H9 (cell line): ENCODE data around the gene SLX4IP. TPM values are rescaled to one million over a fixed set of nuclear protein-coding genes. Genes with fewer than 3 reads are reported as not detected.

Experiments used
- DNase-seq: peaks from one replicate; pipeline ENCODE4 v3.0.0-alpha.2; 2017
- H2AFZ ChIP-seq: one replicate; pipeline ENCODE4 v1.6.1; 2013; ENCODE audit warnings: mild to moderate bottlenecking, low read length, control low read depth, moderate library complexity
- H2AK5ac ChIP-seq: 2 replicates; pipeline ENCODE4 v1.6.1; 2013; ENCODE audit warnings: low read length, control low read depth, mixed read lengths; ENCODE audit not compliant: insufficient read length
- H2BK120ac ChIP-seq: one replicate; pipeline ENCODE4 v1.6.1; 2013; ENCODE audit warnings: low read depth, mild to moderate bottlenecking, low read length, control low read depth, inconsistent platforms; ENCODE audit not compliant: poor library complexity, severe bottlenecking
- H2BK12ac ChIP-seq: 2 replicates; pipeline ENCODE4 v1.6.1; 2013; ENCODE audit warnings: low read length, control low read depth, mixed read lengths, low read depth; ENCODE audit not compliant: insufficient read length
- H2BK15ac ChIP-seq: 2 replicates; pipeline ENCODE4 v1.6.1; 2013; ENCODE audit warnings: low read depth, low read length, control low read depth
- H2BK20ac ChIP-seq: one replicate; pipeline ENCODE4 v1.6.1; 2013; ENCODE audit warnings: low read depth, mild to moderate bottlenecking, low read length, control low read depth, inconsistent platforms; ENCODE audit not compliant: poor library complexity, severe bottlenecking
- H2BK5ac ChIP-seq: 2 replicates; pipeline ENCODE4 v1.6.1; 2013; ENCODE audit warnings: low read length, control low read depth, mixed read lengths; ENCODE audit not compliant: insufficient read length
- H3K14ac ChIP-seq: 2 replicates; pipeline ENCODE4 v1.6.1; 2013; ENCODE audit warnings: low read length, control low read depth; ENCODE audit not compliant: insufficient read depth
- H3K18ac ChIP-seq: 2 replicates; pipeline ENCODE4 v1.6.1; 2013; ENCODE audit warnings: low read depth, mild to moderate bottlenecking, mixed read lengths, low read length, control low read depth; ENCODE audit not compliant: insufficient read length
- H3K23ac ChIP-seq: 2 replicates; pipeline ENCODE4 v1.6.1; 2013; ENCODE audit warnings: low read length, control low read depth, mixed read lengths, low read depth; ENCODE audit not compliant: insufficient read length
- H3K23me2 ChIP-seq: 2 replicates; pipeline ENCODE4 v1.6.1; 2013; ENCODE audit warnings: low read depth, mild to moderate bottlenecking, mixed read lengths, low read length, control low read depth; ENCODE audit not compliant: insufficient read length, poor library complexity, severe bottlenecking
- H3K27ac ChIP-seq: 2 replicates; pipeline ENCODE4 v1.5.1; 2013; ENCODE audit warnings: low read length, control low read depth, mixed read lengths, low read depth; ENCODE audit not compliant: insufficient read length
- H3K27me3 ChIP-seq: 2 replicates; pipeline ENCODE4 v1.6.1; 2013; ENCODE audit warnings: low read length, control low read depth, inconsistent platforms; ENCODE audit not compliant: insufficient read depth
- H3K4ac ChIP-seq: 2 replicates; pipeline ENCODE4 v1.6.1; 2013; ENCODE audit warnings: low read depth, mild to moderate bottlenecking, control low read depth, inconsistent platforms, low read length, moderate library complexity
- H3K4me1 ChIP-seq: 2 replicates; pipeline ENCODE4 v1.6.1; 2013; ENCODE audit warnings: low read length, control low read depth, inconsistent platforms; ENCODE audit not compliant: insufficient read depth
- H3K4me2 ChIP-seq: 2 replicates; pipeline ENCODE4 v1.6.1; 2013; ENCODE audit warnings: low read length, control low read depth, mixed read lengths; ENCODE audit not compliant: insufficient read length, insufficient read depth
- H3K56ac ChIP-seq: 2 replicates; pipeline ENCODE4 v1.6.1; 2013; ENCODE audit warnings: low read depth, mild to moderate bottlenecking, mixed read lengths, low read length, control low read depth; ENCODE audit not compliant: insufficient read length
- H3K79me1 ChIP-seq: 2 replicates; pipeline ENCODE4 v1.6.1; 2013; ENCODE audit warnings: low read depth, mild to moderate bottlenecking, moderate library complexity, low read length, control low read depth, inconsistent platforms; ENCODE audit not compliant: insufficient read depth, poor library complexity, severe bottlenecking
- H3K79me2 ChIP-seq: 2 replicates; pipeline ENCODE4 v1.6.1; 2013; ENCODE audit warnings: low read length, control low read depth, inconsistent platforms; ENCODE audit not compliant: insufficient read depth
- H3K9ac ChIP-seq: 2 replicates; pipeline ENCODE4 v1.6.1; 2013; ENCODE audit warnings: low read length, control low read depth, mixed read lengths; ENCODE audit not compliant: insufficient read length; ENCODE audit errors: extremely low read depth
- H3K9me3 ChIP-seq: one replicate; pipeline ENCODE4 v1.6.1; 2013; ENCODE audit warnings: low read depth, low read length, inconsistent platforms; ENCODE audit not compliant: control insufficient read depth
- H3T11ph ChIP-seq: one replicate; pipeline ENCODE4 v1.6.1; 2013; ENCODE audit warnings: mild to moderate bottlenecking, low read length, control low read depth, inconsistent platforms
- H4K20me1 ChIP-seq: one replicate; pipeline ENCODE4 v1.6.1; 2013; ENCODE audit not compliant: control insufficient read depth, insufficient read length, insufficient read depth
- H4K5ac ChIP-seq: 2 replicates; pipeline ENCODE4 v1.6.1; 2013; ENCODE audit warnings: low read depth, mild to moderate bottlenecking, mixed read lengths, low read length, control low read depth; ENCODE audit not compliant: insufficient read length
- H4K8ac ChIP-seq: replicated peaks from 2 replicates; pipeline ENCODE4 v1.6.1; 2013; ENCODE audit warnings: low read length, control low read depth, mixed read lengths, low read depth; ENCODE audit not compliant: insufficient read length
- H4K91ac ChIP-seq: 2 replicates; pipeline ENCODE4 v1.6.1; 2013; ENCODE audit warnings: low read depth, mild to moderate bottlenecking, moderate library complexity, mixed read lengths, low read length, control low read depth; ENCODE audit not compliant: insufficient read length
- H3K27ac Mint-ChIP-seq, 3 experiments: 2 replicates in 2 of 3; 3 replicates in 1 of 3; pipeline ENCODE4 v1.8.0; 2020 to 2021; ENCODE audit warnings: mixed read lengths in 3 of 3, mild to moderate bottlenecking in 1 of 3, moderate library complexity in 1 of 3
- H3K27me3 Mint-ChIP-seq: 2 replicates; pipeline ENCODE4 v1.8.0; 2021; ENCODE audit warnings: low read depth, mild to moderate bottlenecking, moderate library complexity, mixed read lengths
- H3K36me3 Mint-ChIP-seq, 3 experiments: 2 replicates in 2 of 3; 3 replicates in 1 of 3; pipeline ENCODE4 v1.8.0; 2020 to 2021; ENCODE audit warnings: low read depth in 3 of 3, mixed read lengths in 3 of 3; ENCODE audit not compliant: insufficient read depth in 1 of 3
- H3K4me1 Mint-ChIP-seq, 2 experiments: 2 replicates each; pipeline ENCODE4 v1.8.0; 2020; ENCODE audit warnings: mixed read lengths in 2 of 2
- H3K4me3 Mint-ChIP-seq, 2 experiments: 2 replicates in 1 of 2; 3 replicates in 1 of 2; pipeline ENCODE4 v1.8.0; 2020 to 2021; ENCODE audit warnings: mild to moderate bottlenecking in 2 of 2, mixed read lengths in 2 of 2, moderate library complexity in 1 of 2
- H3K9me3 Mint-ChIP-seq, 2 experiments: 2 replicates in 1 of 2; 3 replicates in 1 of 2; pipeline ENCODE4 v1.8.0; 2020; ENCODE audit warnings: mild to moderate bottlenecking in 2 of 2, mixed read lengths in 2 of 2, moderate library complexity in 1 of 2
- WGBS: extraction: QIAGEN DNeasy Blood & Tissue Kit; methylation state at CpG from one replicate; pipeline ENCODE4 v1.1.7; 2013; ENCODE audit warnings: missing lambda C conversion rate, low lambda C conversion rate, mixed read lengths; ENCODE audit not compliant: insufficient read length; ENCODE audit errors: extremely low coverage; 5-methylcytosine and 5-hydroxymethylcytosine counted together
- total RNA-seq: library from RNA; stranded (reverse); gene quantifications from 2 replicates; pipeline ENCODE4 v1.2.1, GENCODE V29; 2021
- TF ChIP-seq, protein P1 (sequence below): fragments of 200-600 bp; sonication (generic); conservative IDR thresholded peaks from 3 replicates; pipeline ENCODE4 v1.8.0; 2021; ENCODE audit warnings: antibody characterized with exemption, mild to moderate bottlenecking

SLX4IP gene
- total RNA-seq, 1 experiment from 2014 or later: 7.9 TPM

- Histone ChIP-seq H2AK5ac (no peak overlapping the region), H3K18ac (no peak overlapping the region), H3K4me1 (no peaks in the 10 kb centered on the region), H4K20me1 (no peaks in the 10 kb centered on the region), H4K8ac (no peak overlapping the region), H3K27ac (no peak overlapping the region), H3K27me3 (no peaks in the 10 kb centered on the region), H3K23me2 (no peaks in the 10 kb centered on the region), H3K79me2 (no peaks in the 10 kb centered on the region), H3K14ac (no peak overlapping the region), H2AFZ (no peak overlapping the region), H3K9ac (no peak overlapping the region), H2BK15ac (no peak overlapping the region), H2BK5ac (no peak overlapping the region), H3K56ac (no peak overlapping the region), H4K91ac (no peak overlapping the region), H2BK12ac (no peak overlapping the region), H3K79me1 (no peaks in the 10 kb centered on the region), H3K4me2 (no peak overlapping the region), H3K23ac (no peak overlapping the region), H4K5ac (no peak overlapping the region), H3K9me3 (no peaks in the 10 kb centered on the region), H2BK120ac (no peak overlapping the region), H3T11ph (no peak overlapping the region), H3K4ac (no peak overlapping the region), H2BK20ac (no peak overlapping the region)
- H3K4me3 Mint-ChIP-seq: no peak overlapping the region
- H3K27ac Mint-ChIP-seq: no peak overlapping the region
- TF ChIP-seq, protein P1, sequence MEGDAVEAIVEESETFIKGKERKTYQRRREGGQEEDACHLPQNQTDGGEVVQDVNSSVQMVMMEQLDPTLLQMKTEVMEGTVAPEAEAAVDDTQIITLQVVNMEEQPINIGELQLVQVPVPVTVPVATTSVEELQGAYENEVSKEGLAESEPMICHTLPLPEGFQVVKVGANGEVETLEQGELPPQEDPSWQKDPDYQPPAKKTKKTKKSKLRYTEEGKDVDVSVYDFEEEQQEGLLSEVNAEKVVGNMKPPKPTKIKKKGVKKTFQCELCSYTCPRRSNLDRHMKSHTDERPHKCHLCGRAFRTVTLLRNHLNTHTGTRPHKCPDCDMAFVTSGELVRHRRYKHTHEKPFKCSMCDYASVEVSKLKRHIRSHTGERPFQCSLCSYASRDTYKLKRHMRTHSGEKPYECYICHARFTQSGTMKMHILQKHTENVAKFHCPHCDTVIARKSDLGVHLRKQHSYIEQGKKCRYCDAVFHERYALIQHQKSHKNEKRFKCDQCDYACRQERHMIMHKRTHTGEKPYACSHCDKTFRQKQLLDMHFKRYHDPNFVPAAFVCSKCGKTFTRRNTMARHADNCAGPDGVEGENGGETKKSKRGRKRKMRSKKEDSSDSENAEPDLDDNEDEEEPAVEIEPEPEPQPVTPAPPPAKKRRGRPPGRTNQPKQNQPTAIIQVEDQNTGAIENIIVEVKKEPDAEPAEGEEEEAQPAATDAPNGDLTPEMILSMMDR: no peak
- peaks cover 9 to 14% of the 10 kb centered on the region in 2 experiments; a peak in 3 of 4 replicates for H3K4me1 Mint-ChIP-seq
- no CpG with 5 or more reads among the region's 7 CpGs for WGBS
- no peaks in the 10 kb centered on the region for H3K9me3 Mint-ChIP-seq
- no peak for DNase-seq
- no peaks in the 10 kb centered on the region for H3K27me3 Mint-ChIP-seq
- H3K36me3 Mint-ChIP-seq: no peaks in the 10 kb centered on the region; a peak in 1 of 7 replicates
Observed at GRCh38 chr20:10594296-10594868, 159.3 kb downstream of the SLX4IP start.
